SU-DHL-6 (cell line): ENCODE data around the gene PUSL1.

Source experiments
- CTCF ChIP-seq: fragments of 200-600 bp; sonication (generic); IDR thresholded peaks from one replicate; pipeline ENCODE4 v1.5.1; 2017; ENCODE audit warnings: antibody characterized with exemption, mild to moderate bottlenecking, low read length, moderate library complexity; ENCODE audit not compliant: insufficient read depth, poor library complexity, severe bottlenecking
- EZH2phosphoT487 ChIP-seq: fragments of 200-600 bp; sonication (generic), shearing (Covaris generic); conservative IDR thresholded peaks from 2 replicates; pipeline ENCODE4 v1.6.1; 2018; ENCODE audit warnings: mild to moderate bottlenecking, antibody characterized with exemption, low read length, moderate library complexity, mixed read lengths

- no peak for TF ChIP-seq CTCF
- TF ChIP-seq EZH2phosphoT487, result no peak
Observed at GRCh38 chr1:1300352-1300739, 8.1 kb upstream of the PUSL1 start.
